Kidney epithelial cell (primary cell): ENCODE results near the gene HS6ST3. TPM values are rescaled to one million over a fixed set of nuclear protein-coding genes. Genes with fewer than 3 reads are reported as not detected.

Experiments used
- DNase-seq: peaks from one replicate; pipeline ENCODE4 v3.0.0-alpha.2; 2010; ENCODE audit warnings: low read depth
- H3K27me3 ChIP-seq: 2 replicates; pipeline ENCODE4 v1.6.0; 2011; ENCODE audit warnings: low read length; ENCODE audit not compliant: control insufficient read depth, insufficient read depth
- H3K36me3 ChIP-seq: 2 replicates; pipeline ENCODE4 v1.5.1; 2011; ENCODE audit warnings: low read length; ENCODE audit not compliant: control insufficient read depth, insufficient read depth
- H3K4me3 ChIP-seq: 2 replicates; pipeline ENCODE4 v1.5.1; 2011; ENCODE audit warnings: low read depth, mild to moderate bottlenecking, control low read depth, low read length
- CTCF ChIP-seq: IDR thresholded peaks from 2 replicates; pipeline ENCODE4 v1.5.1; 2011; ENCODE audit warnings: mild to moderate bottlenecking, moderate library complexity, low read length, control low read depth, inconsistent platforms; ENCODE audit not compliant: insufficient read depth, poor library complexity, severe bottlenecking
- total RNA-seq: library from RNA; depleted of rRNA; stranded (reverse); fragments of >200 nt; gene quantifications from 2 replicates; pipeline ENCODE4 v1.2.3, GENCODE V29; 2015

The HS6ST3 gene
- total RNA-seq, 1 donor from 2014 or later: 0.38 TPM

GRCh38 chr13:96527497-96527896 is 437.6 kb downstream of the HS6ST3 start:
- no peak overlapping the region for H3K4me3 ChIP-seq
- TF ChIP-seq CTCF: no peak
- no peak for DNase-seq
- H3K36me3 ChIP-seq: no peaks in the 10 kb centered on the region
- no peaks in the 10 kb centered on the region for H3K27me3 ChIP-seq

GRCh38 chr13:96532804-96533203 is 442.9 kb downstream of the HS6ST3 start:
- Histone ChIP-seq H3K27me3 (no peaks in the 10 kb centered on the region), H3K36me3 (no peaks in the 10 kb centered on the region), H3K4me3 (no peak overlapping the region)
- no peak for TF ChIP-seq CTCF
- DNase-seq: no peak

- no peak for TF ChIP-seq CTCF
- Histone ChIP-seq H3K4me3 (no peak overlapping the region), H3K36me3 (no peaks in the 10 kb centered on the region), H3K27me3 (no peaks in the 10 kb centered on the region)
- DNase-seq: no peak
Observed at GRCh38 chr13:96533408-96533807, 443.5 kb downstream of the HS6ST3 start.

GRCh38 chr13:96539791-96540190 is 449.9 kb downstream of the HS6ST3 start:
- TF ChIP-seq CTCF: no peak
- DNase-seq: no peak
- Histone ChIP-seq H3K36me3 (no peaks in the 10 kb centered on the region), H3K27me3 (no peaks in the 10 kb centered on the region), H3K4me3 (no peak overlapping the region)

GRCh38 chr13:96540670-96541069 is 450.8 kb downstream of the HS6ST3 start:
- TF ChIP-seq CTCF: no peak
- Histone ChIP-seq H3K36me3 (no peaks in the 10 kb centered on the region), H3K27me3 (no peaks in the 10 kb centered on the region), H3K4me3 (no peak overlapping the region)
- DNase-seq: no peak

- H3K27me3 ChIP-seq: no peaks in the 10 kb centered on the region
- H3K4me3 ChIP-seq: no peak overlapping the region
- DNase-seq: no peak
- no peak for TF ChIP-seq CTCF
- no peaks in the 10 kb centered on the region for H3K36me3 ChIP-seq
Observed at GRCh38 chr13:96542986-96543385, 453.1 kb downstream of the HS6ST3 start.
